GM06990 (cell line): ENCODE data around the gene ZNF280C.

Source experiments
- DNase-seq: peaks from one replicate; pipeline ENCODE4 v3.0.0-alpha.2; 2011; ENCODE audit not compliant: insufficient read length; ENCODE audit errors: extremely low read depth
- H3K27me3 ChIP-seq: replicated peaks from 2 replicates; pipeline ENCODE4 v1.6.0; 2011; ENCODE audit warnings: low read length; ENCODE audit not compliant: control insufficient read depth, insufficient read depth
- H3K36me3 ChIP-seq: 2 replicates; pipeline ENCODE4 v1.5.1; 2011; ENCODE audit warnings: low read length; ENCODE audit not compliant: control insufficient read depth, insufficient read depth
- H3K4me3 ChIP-seq: replicated peaks from 2 replicates; pipeline ENCODE4 v1.5.1; 2011; ENCODE audit warnings: low read depth, mild to moderate bottlenecking, control low read depth, low read length
- TF ChIP-seq, protein P1 (sequence below): IDR thresholded peaks from 2 replicates; pipeline ENCODE4 v1.5.1; 2011; ENCODE audit warnings: low read length, control low read depth, mild to moderate bottlenecking, inconsistent platforms; ENCODE audit not compliant: insufficient read depth, poor library complexity, severe bottlenecking

The ZNF280C gene

DNA sequence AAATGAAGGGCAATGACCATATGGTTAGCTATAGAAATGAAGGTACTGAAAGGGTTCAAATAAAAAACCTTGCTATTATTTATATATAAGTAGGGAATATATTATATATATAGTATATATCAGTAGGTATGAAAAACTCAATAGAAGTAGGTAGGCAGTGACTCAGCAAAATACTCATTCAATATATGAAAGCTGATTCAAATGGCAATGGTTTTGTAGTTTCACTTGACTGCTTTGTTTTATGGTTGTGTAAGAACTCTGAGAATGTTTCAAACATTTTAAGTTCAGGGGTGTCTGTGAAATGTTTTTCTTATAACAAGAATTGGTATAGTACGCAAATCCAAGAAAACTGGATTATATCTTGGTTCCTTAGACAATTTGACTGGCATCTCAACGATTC lies 4.1 kb downstream of the ZNF280C start:
- H3K27me3 ChIP-seq: no peaks in the 10 kb centered on the region
- TF ChIP-seq, protein P1, sequence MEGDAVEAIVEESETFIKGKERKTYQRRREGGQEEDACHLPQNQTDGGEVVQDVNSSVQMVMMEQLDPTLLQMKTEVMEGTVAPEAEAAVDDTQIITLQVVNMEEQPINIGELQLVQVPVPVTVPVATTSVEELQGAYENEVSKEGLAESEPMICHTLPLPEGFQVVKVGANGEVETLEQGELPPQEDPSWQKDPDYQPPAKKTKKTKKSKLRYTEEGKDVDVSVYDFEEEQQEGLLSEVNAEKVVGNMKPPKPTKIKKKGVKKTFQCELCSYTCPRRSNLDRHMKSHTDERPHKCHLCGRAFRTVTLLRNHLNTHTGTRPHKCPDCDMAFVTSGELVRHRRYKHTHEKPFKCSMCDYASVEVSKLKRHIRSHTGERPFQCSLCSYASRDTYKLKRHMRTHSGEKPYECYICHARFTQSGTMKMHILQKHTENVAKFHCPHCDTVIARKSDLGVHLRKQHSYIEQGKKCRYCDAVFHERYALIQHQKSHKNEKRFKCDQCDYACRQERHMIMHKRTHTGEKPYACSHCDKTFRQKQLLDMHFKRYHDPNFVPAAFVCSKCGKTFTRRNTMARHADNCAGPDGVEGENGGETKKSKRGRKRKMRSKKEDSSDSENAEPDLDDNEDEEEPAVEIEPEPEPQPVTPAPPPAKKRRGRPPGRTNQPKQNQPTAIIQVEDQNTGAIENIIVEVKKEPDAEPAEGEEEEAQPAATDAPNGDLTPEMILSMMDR: no peak

DNA sequence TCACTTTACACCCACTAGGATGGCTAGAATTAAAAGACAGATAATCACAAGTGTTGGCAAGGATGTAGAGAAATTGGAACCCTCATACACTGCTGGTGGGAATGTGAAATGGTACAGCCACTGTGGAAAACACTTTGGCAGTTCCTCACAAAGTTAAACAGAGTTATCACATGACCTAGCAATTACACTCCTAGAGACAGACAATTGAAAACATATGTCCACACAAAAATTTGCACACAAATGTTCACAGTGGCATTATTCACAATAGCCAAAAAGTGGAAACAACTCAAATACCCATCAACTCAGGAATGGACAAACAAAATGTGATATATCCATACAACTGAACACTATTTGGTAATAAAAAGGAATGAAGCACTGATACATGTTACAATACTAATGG lies 5.7 kb downstream of the ZNF280C start:
- TF ChIP-seq, protein P1: no peak
- Histone ChIP-seq H3K36me3 (no peaks in the 10 kb centered on the region), H3K4me3 (no peak overlapping the region), H3K27me3 (no peaks in the 10 kb centered on the region)
- DNase-seq: no peak

More for the DNA sequence above, 4.1 kb downstream of the ZNF280C start:
- DNase-seq: no peak
- Histone ChIP-seq H3K4me3 (no peak overlapping the region), H3K36me3 (no peaks in the 10 kb centered on the region)

DNA sequence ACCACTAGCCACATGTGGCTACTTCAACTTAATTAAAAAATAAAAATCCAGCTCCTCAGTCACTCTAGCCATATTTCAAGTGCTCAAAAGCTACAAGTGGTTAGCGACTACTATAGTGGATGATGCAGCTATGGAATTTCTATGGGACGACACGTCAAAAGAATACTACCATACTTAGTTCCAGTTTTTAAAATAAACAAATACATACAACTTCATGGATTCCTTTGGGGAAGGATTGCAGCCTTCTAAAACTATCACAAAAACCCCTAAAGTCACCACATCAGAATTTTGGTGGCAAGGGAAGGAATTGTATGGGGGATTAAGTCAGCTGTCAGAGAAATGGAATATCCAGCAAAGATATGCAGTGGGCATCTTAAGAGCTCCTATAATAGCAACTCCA lies 6.5 kb downstream of the ZNF280C start:
- DNase-seq: no peak
- H3K4me3 ChIP-seq: no peak overlapping the region
- H3K27me3 ChIP-seq: no peaks in the 10 kb centered on the region

DNA sequence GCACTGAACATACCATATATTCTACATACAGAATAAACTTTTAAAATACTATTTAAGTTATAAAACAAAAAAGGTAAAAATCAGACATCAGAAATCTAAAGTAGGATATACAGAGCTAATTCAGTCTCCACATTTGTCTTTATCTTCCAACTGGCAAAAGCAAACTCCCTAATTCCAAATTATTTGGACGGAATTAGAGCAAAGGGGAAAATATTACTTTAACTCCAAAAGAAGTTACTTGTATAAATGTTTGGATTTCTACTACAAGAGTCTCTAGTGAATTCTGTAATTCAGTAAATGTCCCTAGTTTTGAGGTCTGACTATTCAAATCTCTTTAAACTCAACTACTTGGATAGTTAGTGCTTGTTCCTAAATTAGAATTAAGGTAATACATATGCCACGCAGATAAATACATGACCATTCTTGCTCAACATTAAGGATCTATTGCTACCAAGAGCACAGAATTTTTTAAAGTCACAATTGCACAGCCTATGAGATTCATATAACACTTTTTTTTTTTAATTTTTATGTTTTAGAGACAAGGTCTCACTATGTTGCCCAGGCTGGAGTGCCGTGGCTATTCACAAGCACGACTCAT lies 7.3 kb downstream of the ZNF280C start:
- TF ChIP-seq, protein P1: no peak
- Histone ChIP-seq H3K36me3 (no peaks in the 10 kb centered on the region), H3K27me3 (no peaks in the 10 kb centered on the region), H3K4me3 (no peak overlapping the region)
- DNase-seq: no peak

More for the DNA sequence above, 6.5 kb downstream of the ZNF280C start:
- no peaks in the 10 kb centered on the region for H3K36me3 ChIP-seq
- TF ChIP-seq, protein P1: no peak

DNA sequence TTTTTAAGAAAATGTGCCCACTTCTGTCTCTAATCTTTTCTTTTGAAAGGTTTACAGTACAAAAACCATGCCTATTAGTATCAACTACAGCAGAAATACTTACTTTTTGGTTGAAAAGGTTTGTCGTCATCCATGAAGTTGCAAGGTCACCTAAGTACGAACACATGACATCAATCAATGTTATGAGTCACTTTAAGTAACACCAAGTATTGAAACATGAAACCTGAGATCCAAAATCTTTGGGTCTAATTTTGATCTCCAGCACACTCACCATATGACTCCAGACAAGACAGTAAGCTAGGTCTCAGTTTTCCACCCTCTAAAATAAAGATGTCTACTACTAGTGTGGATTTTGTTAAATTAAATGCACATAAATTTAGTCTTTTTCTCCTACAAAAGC lies 8.4 kb downstream of the ZNF280C start:
- Histone ChIP-seq H3K27me3 (no peaks in the 10 kb centered on the region), H3K36me3 (no peaks in the 10 kb centered on the region), H3K4me3 (no peak overlapping the region)
- no peak for DNase-seq
- TF ChIP-seq, protein P1: no peak

DNA sequence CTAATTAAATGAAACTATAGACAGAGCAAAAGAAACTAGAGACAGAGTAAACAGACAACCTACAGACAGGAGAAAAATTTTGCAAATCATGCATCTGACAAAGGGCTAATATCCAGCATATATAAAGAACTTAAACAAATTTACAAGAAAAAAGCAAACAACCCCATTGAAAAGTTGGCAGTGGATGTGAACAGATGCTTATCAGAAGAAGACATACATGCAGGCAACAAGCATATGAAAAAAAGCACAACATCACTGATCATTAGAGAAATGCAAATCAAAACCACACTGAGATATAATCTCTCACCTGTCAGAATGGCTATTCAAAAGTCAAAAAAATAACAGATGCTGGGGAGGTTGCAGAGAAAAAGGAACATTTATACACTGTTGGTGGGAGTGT lies 14.8 kb downstream of the ZNF280C start:
- H3K36me3 ChIP-seq: no peaks in the 10 kb centered on the region
- no peaks in the 10 kb centered on the region for H3K27me3 ChIP-seq
- no peak overlapping the region for H3K4me3 ChIP-seq
- no peak for DNase-seq
- TF ChIP-seq, protein P1: no peak
